GM19452 (cell line): ENCODE measurements around the gene HSBP1.

ENCODE experiments used
- ATAC-seq: cut with Tn5 transposase; IDR thresholded peaks from one replicate; pipeline ENCODE4 v1.9.1; 2021; ENCODE audit not compliant: unreplicated experiment

HSBP1 gene

DNA sequence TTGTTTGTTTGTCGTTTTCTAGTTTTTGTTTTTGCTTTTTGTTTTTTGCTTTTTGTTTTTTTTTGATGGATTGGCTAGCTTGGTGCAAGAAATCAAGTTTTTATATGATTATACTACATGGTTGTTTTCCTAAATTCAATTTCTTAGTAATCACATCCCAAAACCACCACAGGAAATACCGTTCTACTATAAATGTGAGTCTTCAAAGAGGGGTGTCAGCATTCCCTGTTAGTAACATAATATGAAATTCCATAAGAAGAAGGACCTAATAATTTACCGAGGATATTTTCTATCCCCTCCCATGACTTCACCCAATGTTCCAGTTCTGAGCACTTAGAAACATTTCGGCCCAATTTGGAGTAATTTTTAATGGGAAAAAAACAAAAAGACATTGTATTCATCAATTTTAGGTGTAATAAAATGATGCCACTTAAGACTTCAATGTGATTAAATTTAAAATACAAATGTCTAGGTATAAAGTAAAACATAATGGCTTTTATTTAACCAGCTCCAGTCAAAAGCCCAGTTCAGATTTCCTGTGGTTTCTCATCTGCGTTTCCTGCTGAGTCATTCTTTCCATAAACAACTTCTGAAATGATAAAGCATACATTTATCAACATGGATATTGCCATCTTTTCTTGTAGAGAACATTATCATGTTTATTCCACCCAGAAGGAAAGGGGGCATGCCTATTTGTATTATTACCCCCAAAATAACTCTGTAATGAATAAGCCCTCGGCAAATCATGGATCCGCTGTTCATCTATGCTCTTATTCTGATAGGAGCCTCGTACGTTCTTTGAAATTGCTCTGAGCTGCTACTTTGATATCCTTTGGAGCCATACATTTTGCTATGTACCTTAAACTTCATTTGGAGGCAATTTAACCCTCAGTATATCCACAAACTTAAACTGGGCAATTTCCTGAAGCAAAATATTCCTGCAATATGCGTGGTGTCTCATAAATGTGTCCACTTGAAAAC lies 28.1 kb downstream of the HSBP1 start:
- no peak for ATAC-seq

DNA sequence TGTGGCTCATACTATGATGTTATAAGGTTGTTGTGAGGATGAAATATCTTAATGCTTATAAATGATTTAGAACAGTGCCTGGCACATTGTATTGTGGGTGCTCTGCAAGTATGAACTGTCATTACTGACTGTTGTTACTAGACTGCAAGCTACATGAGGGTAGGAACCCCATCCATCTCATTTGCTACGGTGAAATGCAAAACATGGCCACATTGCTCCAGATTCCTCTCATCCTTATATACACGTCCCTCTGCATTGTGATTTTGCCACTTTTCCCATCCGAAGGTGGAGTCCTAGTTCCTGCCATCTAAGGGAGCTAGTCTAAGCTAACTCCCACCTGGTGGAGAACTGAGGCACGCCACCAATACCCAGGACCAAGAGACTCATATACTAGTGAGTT lies 29.8 kb downstream of the HSBP1 start:
- ATAC-seq, result no peak

DNA sequence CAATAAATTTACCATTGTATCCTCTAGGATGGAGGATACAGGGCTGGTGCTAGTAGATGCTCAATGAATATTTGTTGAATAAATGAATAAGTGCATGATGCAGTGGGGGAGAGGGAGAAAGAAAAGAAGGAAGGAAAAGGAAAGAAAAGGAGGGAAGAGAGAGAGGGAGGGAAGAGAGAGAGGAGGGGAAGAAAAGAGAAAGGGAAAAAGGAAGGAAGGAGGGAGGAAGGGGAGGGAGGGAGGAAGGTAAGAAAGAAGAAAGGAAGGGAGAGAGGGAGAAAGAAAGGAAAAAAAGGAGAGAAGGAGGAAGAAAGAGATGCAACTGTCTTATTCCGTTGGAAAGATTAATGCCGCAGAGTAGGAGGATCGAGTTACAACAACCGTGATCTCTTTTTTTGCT lies 30.4 kb downstream of the HSBP1 start:
- ATAC-seq, result no peak

DNA sequence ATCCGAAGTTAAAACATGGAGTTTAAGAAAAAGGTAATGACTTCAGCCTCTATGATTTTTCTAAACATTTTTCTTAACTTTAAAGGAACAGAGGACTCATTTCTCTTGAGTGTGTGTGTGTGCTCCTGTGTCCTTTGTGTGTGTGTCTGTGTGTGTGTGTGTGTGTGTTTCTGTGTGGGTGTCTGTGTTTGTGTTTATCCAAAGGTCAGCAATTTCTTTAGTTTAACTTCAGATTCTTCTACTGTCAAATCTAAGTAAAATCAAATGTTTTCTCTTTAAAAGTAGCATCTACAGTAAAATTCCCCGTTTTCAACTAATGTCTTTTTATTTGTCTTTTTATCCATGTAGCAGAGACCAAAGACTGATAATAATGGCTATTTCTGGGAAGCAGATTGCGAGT lies 31.8 kb downstream of the HSBP1 start:
- no peak for ATAC-seq

GRCh38 chr16:83840060-83840617 lies 32.4 kb downstream of the HSBP1 start:
- no peak for ATAC-seq

DNA sequence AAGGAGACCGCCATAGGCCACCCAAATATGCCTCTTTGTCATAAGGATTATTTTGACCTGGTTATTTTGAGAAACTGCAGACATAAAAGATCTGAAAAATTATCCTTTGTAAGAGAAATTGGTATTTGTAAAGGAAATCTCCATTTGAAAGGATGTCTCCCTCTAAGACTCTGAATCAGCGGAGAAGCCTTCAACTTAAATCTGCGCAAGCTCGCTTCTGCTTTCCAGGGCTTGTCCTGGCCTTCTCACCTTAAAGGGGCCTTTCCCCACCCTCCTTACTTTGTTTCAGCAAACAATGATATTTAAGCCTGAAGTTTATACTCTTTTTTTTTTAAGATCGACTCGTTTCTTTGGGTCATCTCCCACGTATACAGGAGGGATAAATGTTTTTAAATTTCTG lies 34.5 kb downstream of the HSBP1 start:
- no peak for ATAC-seq

- no peak for ATAC-seq
These were observed 35.2 kb downstream of the HSBP1 start for GRCh38 chr16:83842756-83843507.

DNA sequence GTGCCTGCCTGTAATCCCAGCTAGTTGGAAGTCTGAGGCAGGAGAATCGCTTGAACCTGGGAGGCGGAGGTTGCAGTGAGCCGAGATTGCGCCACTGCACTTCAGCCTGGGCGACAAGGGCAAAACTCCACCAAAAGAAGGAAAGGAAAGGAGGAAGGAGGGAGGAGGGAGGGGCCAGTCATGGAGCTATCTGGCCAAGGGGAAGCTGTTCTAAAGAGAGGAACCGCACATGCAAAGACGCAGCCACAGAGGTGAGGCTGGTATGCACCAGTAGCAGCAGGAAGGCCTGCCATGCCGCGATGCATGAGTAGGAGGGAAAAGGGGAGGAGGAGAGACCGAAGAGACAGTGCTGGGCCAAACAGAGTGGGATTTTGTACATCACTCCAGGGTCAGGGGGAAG lies 35.9 kb downstream of the HSBP1 start:
- ATAC-seq, result no peak

DNA sequence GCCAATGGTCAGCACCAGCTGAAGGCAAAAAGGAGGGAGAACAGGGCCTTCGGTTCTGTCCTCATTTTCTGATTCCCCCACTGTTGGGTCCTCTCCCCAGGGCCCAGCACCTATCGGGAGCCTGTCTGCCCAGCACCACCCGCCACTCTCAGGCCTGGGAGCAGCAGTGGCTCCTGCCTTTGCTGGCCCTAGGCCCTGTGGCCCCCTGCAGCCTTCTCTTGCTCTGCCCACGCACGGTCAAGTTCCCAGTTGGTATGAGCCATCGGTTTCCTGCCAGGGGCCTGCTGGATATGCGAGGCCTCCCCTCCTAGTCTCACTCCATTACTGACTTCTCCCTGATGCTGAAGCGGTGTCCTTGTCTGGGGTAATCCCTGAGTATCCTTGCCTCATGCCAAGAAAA lies 37.5 kb downstream of the HSBP1 start:
- no peak for ATAC-seq

DNA sequence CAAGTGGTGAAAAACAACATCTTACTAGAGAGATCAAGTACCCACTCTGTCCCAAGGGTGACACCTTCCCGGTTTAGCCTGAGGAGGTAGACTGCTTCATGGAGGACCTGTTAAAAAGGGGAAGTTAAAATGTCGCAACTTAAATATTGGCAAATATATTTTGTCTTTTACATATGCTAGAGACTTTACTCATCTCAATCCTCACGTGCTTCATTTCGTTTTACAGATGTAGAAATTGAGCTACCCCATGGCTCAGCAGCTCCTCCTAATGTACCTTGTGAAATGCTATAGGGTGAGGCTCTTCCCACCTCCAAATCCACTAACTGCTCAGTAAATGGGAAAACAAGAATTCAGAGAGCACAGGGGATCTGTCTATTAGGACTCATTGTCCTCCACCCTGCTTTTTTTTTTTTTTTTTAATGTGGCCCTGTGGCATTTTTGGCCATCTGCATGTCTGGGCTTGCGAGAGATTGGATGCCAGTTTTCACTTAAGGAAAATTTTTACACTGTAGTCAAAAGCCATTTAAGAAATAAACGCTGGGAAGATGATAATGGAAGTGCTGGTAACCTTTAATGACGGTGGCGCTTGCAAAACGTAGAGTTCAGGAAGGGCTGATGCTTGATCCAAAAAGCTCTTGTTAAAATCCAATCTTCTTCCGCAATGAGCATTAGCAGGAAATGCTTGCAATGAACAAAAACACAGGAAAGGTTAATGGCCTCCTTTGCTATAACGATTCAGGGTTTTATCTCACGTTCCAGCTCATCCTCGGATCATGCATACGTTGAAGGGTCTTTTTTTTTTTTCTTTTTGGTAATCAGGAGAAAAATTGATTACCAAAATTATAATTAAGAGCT lies 39.8 kb downstream of the HSBP1 start:
- ATAC-seq, result no peak

DNA sequence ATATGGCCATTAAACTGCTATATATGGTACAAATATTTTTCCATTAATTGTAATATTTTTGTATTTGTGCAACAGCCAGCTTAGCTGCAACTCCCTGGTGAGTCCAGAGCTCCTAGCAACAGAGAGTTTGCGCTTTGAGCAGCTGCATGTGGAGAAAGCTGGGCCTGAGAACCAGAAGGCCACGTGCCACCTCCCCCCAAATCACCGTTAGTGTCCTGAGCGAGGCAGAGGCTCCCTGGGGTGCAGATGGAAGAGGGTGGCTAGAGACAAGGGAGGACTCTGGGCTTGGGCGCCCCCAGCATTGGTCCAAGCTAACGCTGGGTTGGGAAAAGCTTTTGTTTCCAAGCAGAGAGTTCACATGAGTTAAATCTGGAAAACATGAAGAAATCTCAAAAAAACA lies 41.6 kb downstream of the HSBP1 start:
- ATAC-seq, result no peak

DNA sequence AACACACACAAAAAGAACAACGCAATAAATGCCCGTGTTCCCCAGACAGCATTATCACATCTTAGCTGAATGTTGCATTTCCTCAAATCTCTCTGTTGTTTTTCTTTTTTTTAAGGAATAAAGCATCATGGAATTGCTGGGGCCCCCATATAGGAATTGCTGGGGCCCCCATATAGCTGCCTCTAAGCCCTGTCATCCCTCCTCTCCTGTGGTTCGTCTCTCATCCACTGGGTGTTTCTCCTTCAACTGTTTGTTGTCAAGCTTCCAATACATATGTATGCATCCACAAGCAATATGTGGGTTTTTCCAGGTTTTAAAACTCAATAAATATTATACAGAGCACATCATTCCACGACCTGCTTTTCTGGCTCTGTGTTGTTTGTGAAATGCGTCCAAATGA lies 43.2 kb downstream of the HSBP1 start:
- no peak for ATAC-seq

GRCh38 chr16:83851473-83851872 lies 43.7 kb downstream of the HSBP1 start:
- ATAC-seq, result no peak

DNA sequence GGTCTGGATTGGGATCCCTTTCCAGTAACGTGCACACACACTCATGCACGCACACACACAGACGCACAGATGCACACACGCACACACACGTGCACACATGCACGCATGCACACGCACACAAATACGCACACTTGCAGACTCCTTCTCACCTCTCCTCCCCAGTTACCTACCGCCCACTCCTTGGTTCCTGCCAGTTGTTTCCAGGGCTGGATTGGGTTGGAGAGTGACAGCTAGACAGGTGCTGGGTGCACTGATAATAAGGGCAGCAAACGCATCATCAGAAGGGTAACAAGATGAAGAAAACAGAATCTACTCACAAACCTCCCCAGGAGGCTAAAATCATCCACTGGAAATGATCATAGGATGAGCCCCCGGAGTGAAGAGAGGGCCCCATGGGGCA lies 45.0 kb downstream of the HSBP1 start:
- ATAC-seq, result no peak

GRCh38 chr16:83853834-83854233 lies 46.1 kb downstream of the HSBP1 start:
- ATAC-seq, result no peak

DNA sequence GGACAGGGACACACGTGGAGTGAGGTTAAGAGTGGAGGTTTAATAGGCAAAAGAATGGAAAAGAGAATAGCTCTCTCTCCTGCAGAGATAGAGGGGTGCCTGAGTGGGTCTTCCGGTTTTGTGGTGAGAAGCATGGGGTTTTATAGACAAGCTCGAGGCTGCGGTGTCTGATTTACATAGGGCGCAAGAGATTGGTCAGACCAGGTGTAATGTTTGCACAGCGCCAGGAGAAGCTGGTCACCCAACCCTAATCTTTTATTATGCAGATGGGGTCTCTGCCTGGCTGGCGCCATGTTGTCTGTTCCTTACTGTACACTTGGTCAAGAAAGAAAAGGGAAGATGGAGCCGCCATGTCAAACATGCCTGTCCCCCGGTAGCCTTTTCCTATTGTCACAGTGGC lies 46.6 kb downstream of the HSBP1 start:
- ATAC-seq, result no peak

GRCh38 chr16:83856792-83857191 lies 49.0 kb downstream of the HSBP1 start:
- no peak for ATAC-seq

- no peak for ATAC-seq
These were observed 51.5 kb downstream of the HSBP1 start for GRCh38 chr16:83859265-83859664.

- ATAC-seq, result no peak
These were observed 54.9 kb downstream of the HSBP1 start for GRCh38 chr16:83862661-83863060.

- ATAC-seq, result no peak
These were observed 55.9 kb downstream of the HSBP1 start for GRCh38 chr16:83863682-83864081.
